ENCODE results near the gene SUPT20HL2.

DNA sequence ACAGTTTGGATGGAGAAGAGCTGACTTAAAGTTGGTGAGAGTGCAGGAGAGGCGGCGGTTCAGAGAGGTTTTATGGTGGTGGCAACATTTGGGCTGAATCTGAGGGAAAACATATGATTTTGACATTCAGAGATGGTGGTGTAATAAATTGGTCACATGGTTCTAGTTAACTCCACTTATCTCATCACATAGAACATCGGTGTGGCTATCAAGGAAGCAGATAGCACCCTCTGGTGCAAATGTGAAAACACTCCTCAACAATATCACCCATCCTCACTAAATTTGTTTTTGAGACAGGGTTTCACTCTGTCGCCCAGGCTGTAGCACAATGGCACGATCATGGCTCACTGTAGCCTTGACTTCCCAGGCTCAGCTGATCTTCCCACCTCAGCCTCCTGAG is 28.8 kb downstream of the SUPT20HL2 start:
- TF ChIP-seq, protein P1, sequence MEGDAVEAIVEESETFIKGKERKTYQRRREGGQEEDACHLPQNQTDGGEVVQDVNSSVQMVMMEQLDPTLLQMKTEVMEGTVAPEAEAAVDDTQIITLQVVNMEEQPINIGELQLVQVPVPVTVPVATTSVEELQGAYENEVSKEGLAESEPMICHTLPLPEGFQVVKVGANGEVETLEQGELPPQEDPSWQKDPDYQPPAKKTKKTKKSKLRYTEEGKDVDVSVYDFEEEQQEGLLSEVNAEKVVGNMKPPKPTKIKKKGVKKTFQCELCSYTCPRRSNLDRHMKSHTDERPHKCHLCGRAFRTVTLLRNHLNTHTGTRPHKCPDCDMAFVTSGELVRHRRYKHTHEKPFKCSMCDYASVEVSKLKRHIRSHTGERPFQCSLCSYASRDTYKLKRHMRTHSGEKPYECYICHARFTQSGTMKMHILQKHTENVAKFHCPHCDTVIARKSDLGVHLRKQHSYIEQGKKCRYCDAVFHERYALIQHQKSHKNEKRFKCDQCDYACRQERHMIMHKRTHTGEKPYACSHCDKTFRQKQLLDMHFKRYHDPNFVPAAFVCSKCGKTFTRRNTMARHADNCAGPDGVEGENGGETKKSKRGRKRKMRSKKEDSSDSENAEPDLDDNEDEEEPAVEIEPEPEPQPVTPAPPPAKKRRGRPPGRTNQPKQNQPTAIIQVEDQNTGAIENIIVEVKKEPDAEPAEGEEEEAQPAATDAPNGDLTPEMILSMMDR (IDR thresholded peaks at IDR 0.05; ENCODE audit: low read depth, low read length) = no peak
- no peak for TF ChIP-seq EZH2phosphoT487 (IDR thresholded peaks at IDR 0.05; ENCODE audit: low read depth)

Data from OCI-LY3 (cell line).